Gastroesophageal sphincter (tissue), 3 donors: ENCODE results near the gene TRUB2.

Source experiments
- CTCF ChIP-seq, 4 experiments: fragments of 200-600 bp in 2 of 4; fragments of 450-650 bp in 2 of 4; sonication (generic) in 1 of 4; IDR thresholded peaks; one replicate each; pipeline ENCODE4 v1.5.1; 2017 to 2019; ENCODE audit warnings: antibody characterized with exemption in 4 of 4, mild to moderate bottlenecking in 2 of 4, moderate library complexity in 2 of 4
- POLR2AphosphoS5 ChIP-seq: sonication (generic); formaldehyde crosslinking; IDR thresholded peaks from one replicate; pipeline ENCODE4 v1.6.1; 2017; ENCODE audit warnings: antibody characterized with exemption

DNA sequence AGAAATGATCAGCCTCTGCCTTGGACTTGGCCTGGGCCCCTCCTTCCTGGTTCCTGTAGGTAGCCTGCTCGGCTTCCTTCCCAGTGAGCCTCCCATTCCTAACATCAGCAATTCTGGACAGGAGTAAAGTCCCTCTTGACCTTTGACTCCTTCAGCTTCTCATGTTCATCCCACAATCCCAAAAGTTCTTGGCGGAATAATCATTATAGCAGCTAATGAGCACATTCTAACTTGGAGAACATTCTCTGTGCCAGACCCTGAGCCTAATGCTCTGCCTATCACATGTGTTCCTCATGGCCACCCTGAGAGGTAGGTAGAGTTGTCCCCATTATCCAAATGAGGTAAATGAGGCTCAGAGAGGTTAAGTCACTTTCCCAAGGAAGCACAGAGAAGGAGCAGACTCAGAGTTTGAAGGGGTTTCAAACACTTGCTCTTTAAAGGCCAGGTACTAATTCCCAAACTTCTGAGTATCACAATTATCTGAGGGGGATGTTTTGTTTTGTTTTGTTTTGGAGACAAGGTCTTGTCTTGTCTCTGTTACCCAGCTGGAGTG is 24.9 kb downstream of the TRUB2 start:
- TF ChIP-seq CTCF (IDR thresholded peaks at IDR 0.05) = no peak
- no peak for TF ChIP-seq POLR2AphosphoS5
